LNCAP (cell line): Measurements from ENCODE around the gene MAP3K7.

Source experiments
- CTCF ChIP-seq: fragments of 450-650 bp; IDR thresholded peaks from 2 replicates; pipeline ENCODE4 v1.5.1; 2017; ENCODE audit warnings: mild to moderate bottlenecking

Gene MAP3K7

GRCh38 chr6:90586836-90587638 is at the start of gene MAP3K7:
Gene MAP3K7 (minus strand): TSS chr6:90587072. CDS start chr6:90586883, 189 bp downstream.
- no peak for TF ChIP-seq CTCF

- TF ChIP-seq CTCF, result peak; percentile 27; the same call in 1 of the 2 replicates
Measured at GRCh38 chr6:90631046-90631445, 44.2 kb upstream of the MAP3K7 start.

- no peak for TF ChIP-seq CTCF
Measured at GRCh38 chr6:90621581-90621980, 34.7 kb upstream of the MAP3K7 start.

GRCh38 chr6:90619221-90619620 is 32.3 kb upstream of the MAP3K7 start:
- TF ChIP-seq CTCF, result no peak

GRCh38 chr6:90612313-90612680 is 25.4 kb upstream of the MAP3K7 start:
- no peak for TF ChIP-seq CTCF

- no peak for TF ChIP-seq CTCF
Measured at GRCh38 chr6:90611543-90612312, 24.9 kb upstream of the MAP3K7 start.

- TF ChIP-seq CTCF, result no peak
Measured at GRCh38 chr6:90610751-90611542, 24.1 kb upstream of the MAP3K7 start.
